Ectodermal cell (in vitro differentiated cells): ENCODE data around the gene ELK3.

Source experiments
- H3K27ac ChIP-seq: 2 replicates; pipeline ENCODE4 v1.7.0; 2013; ENCODE audit warnings: mild to moderate bottlenecking, low read depth, low read length; ENCODE audit not compliant: insufficient read depth, poor library complexity, severe bottlenecking
- H3K27me3 ChIP-seq: 2 replicates; pipeline ENCODE4 v1.7.0; 2013; ENCODE audit warnings: mild to moderate bottlenecking, low read length; ENCODE audit not compliant: insufficient read depth, control insufficient read depth, poor library complexity, severe bottlenecking
- H3K36me3 ChIP-seq: one replicate; pipeline ENCODE4 v1.7.0; 2013; ENCODE audit warnings: low read length; ENCODE audit not compliant: control insufficient read depth, insufficient read depth
- H3K4me1 ChIP-seq: one replicate; pipeline ENCODE4 v1.7.0; 2013; ENCODE audit warnings: low read length; ENCODE audit not compliant: control insufficient read depth, insufficient read depth
- H3K4me3 ChIP-seq: 2 replicates; pipeline ENCODE4 v1.7.0; 2013; ENCODE audit warnings: low read depth, low read length, control low read depth; ENCODE audit not compliant: insufficient read depth
- H3K9me3 ChIP-seq: 2 replicates; pipeline ENCODE4 v1.7.0; 2013; ENCODE audit warnings: mild to moderate bottlenecking, low read length, moderate library complexity; ENCODE audit not compliant: control insufficient read depth
- WGBS, 2 experiments: methylation state at CpG; one replicate each; pipeline ENCODE4 v1.1.7; 2013; ENCODE audit warnings: missing lambda C conversion rate in 2 of 2; 5-methylcytosine and 5-hydroxymethylcytosine counted together

Gene ELK3

DNA sequence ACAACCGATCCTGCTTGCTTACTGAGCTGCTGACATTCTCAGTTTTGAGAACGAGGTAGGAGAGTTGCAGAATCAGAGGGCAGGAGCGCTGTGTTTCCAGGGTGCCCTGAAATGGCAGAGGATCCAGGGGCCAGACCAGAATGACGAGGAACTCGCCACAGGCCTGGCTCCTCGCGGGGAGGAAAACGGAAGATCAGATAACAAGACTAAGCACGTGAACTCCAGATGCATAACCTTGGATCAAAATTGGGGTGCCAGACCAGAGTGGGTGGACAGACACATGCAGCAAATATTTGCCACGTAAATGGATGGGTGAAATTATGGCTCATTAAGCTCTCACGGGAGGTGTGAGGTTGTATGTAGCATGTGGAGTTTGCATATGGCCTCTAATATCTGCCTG lies 46.5 kb downstream of the ELK3 start:
- Histone ChIP-seq H3K27me3 (no peaks in the 10 kb centered on the region), H3K4me1 (no peaks in the 10 kb centered on the region), H3K4me3 (no peak overlapping the region), H3K36me3 (no peaks in the 10 kb centered on the region), H3K27ac (no peak overlapping the region), H3K9me3 (no peaks in the 10 kb centered on the region)
- WGBS, 2 experiments: 85 to 88% methylated on average over 11 of the region's 11 CpGs

GRCh38 chr12:96241431-96241830 lies 47.3 kb downstream of the ELK3 start:
- Histone ChIP-seq H3K4me3 (no peak overlapping the region), H3K36me3 (no peaks in the 10 kb centered on the region), H3K4me1 (no peaks in the 10 kb centered on the region), H3K27me3 (no peaks in the 10 kb centered on the region), H3K27ac (no peak overlapping the region), H3K9me3 (no peaks in the 10 kb centered on the region)
- WGBS, 2 experiments: 89 to 92% methylated on average over 4 of the region's 4 CpGs

DNA sequence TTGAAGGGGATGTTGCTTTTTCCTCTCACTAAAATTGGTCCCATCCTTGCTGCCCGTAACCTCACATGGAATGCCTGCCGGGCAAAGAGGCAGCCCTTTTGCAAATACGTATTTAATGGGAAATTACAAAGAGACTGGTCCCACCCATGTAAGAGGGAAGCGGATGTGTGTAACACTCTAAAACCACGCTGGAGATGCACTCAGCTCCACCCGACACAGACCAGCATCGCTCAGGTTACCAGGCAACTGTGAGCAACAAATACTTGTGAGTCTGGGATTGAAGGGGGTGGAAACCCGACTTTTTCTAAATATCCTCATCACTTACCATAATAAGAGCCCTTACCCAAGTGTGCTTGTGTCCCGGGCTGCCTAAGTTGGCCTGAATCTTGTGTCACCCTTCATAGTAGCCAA lies 47.7 kb downstream of the ELK3 start:
- 92% methylated on average over 9 of the region's 9 CpGs for WGBS, 2 experiments
- no peaks in the 10 kb centered on the region for H3K36me3 ChIP-seq
- no peak overlapping the region for H3K4me3 ChIP-seq
- no peaks in the 10 kb centered on the region for H3K9me3 ChIP-seq
- H3K27me3 ChIP-seq: no peaks in the 10 kb centered on the region
- no peak overlapping the region for H3K27ac ChIP-seq
- H3K4me1 ChIP-seq: no peaks in the 10 kb centered on the region

DNA sequence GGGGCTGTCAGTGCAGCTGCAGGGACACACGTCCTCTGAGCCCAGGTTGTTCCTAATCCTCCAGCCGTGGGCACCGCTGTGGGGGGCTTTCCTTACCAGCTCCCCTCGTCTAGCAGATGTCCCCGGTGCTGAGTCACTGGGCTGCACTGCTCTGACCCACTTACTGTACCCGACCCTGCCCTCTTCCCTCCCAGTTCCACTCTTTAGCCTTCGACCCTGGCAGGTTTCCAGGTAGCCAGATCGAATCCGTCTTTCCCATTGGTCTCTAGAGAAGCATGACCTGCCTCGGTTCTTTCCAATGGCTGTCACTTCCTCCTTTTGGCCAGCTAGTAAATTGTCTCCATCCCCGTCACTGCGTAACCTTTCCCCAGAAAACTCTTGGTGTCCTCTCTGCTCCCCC lies 48.4 kb downstream of the ELK3 start:
- Histone ChIP-seq H3K4me3 (no peak overlapping the region), H3K9me3 (no peaks in the 10 kb centered on the region), H3K27me3 (no peaks in the 10 kb centered on the region), H3K36me3 (no peaks in the 10 kb centered on the region), H3K27ac (no peak overlapping the region), H3K4me1 (no peaks in the 10 kb centered on the region)
- WGBS, 2 experiments: 89 to 92% methylated on average over 12 of the region's 12 CpGs

DNA sequence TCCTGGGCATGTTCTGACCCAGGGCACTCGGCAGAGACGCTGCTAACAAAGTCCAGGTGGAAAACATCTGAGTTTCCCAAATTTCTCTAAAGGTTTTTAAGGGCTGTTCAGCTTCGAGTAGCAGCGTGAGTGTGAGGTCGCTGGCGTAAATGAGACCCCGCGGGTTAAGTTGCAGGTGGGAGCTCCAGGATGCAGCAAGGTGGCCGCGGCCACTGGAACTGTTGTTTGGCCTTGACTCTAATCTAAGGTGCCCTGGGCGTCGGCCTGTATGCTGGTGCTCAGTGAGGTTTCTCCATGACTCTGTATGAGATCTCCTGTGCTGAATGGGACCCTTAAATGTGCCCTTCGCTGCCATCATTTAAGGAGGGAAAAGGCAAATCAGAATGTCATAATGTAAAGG lies 50.7 kb downstream of the ELK3 start:
- Histone ChIP-seq H3K27me3 (no peaks in the 10 kb centered on the region), H3K4me3 (no peak overlapping the region), H3K9me3 (no peaks in the 10 kb centered on the region), H3K4me1 (peaks cover 6% of the 10 kb centered on the region), H3K27ac (no peak overlapping the region), H3K36me3 (no peaks in the 10 kb centered on the region)
- 91% methylated on average over 13 of the region's 13 CpGs for WGBS, 2 experiments

- Histone ChIP-seq H3K27me3 (no peaks in the 10 kb centered on the region), H3K36me3 (no peaks in the 10 kb centered on the region), H3K4me3 (no peak overlapping the region), H3K27ac (no peak overlapping the region), H3K4me1 (peaks cover 6% of the 10 kb centered on the region), H3K9me3 (no peaks in the 10 kb centered on the region)
- 95% methylated on average over 36 of the region's 36 CpGs for WGBS, 2 experiments
Measured at GRCh38 chr12:96246926-96247505, 52.8 kb downstream of the ELK3 start.

DNA sequence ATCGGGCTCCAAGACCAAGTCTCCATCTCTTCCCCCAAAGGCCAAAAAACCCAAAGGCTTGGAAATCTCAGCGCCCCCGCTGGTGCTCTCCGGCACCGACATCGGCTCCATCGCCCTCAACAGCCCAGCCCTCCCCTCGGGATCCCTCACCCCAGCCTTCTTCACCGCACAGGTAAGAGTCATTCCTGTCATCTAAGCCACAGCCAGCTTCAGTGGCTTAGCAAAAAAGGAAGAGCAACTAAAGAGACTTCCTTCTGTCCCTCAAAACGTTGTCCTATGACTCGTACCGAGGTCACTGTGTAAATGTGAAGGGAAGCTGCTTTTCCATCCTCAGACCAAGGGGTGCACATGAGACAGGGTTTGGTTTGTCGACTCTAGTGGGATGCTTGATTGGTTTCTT lies 53.4 kb downstream of the ELK3 start:
- H3K4me1 ChIP-seq: peaks cover 6% of the 10 kb centered on the region
- H3K9me3 ChIP-seq: no peaks in the 10 kb centered on the region
- WGBS, 2 experiments: 94 to 95% methylated on average over 13 of the region's 13 CpGs
- no peak overlapping the region for H3K4me3 ChIP-seq
- no peaks in the 10 kb centered on the region for H3K36me3 ChIP-seq
- H3K27me3 ChIP-seq: no peaks in the 10 kb centered on the region
- no peak overlapping the region for H3K27ac ChIP-seq

GRCh38 chr12:96248136-96248931 lies 54.2 kb downstream of the ELK3 start:
- no peaks in the 10 kb centered on the region for H3K36me3 ChIP-seq
- no peak overlapping the region for H3K4me3 ChIP-seq
- WGBS, 2 experiments: 93% methylated on average over 17 of the region's 17 CpGs
- no peaks in the 10 kb centered on the region for H3K27me3 ChIP-seq
- peaks cover 6% of the 10 kb centered on the region for H3K4me1 ChIP-seq
- H3K27ac ChIP-seq: no peak overlapping the region
- H3K9me3 ChIP-seq: no peaks in the 10 kb centered on the region

- H3K4me3 ChIP-seq: no peak overlapping the region
- H3K36me3 ChIP-seq: no peaks in the 10 kb centered on the region
- WGBS, 2 experiments: 91% methylated on average over 16 of the region's 16 CpGs
- H3K27ac ChIP-seq: no peak overlapping the region
- no peaks in the 10 kb centered on the region for H3K27me3 ChIP-seq
- H3K4me1 ChIP-seq: peaks cover 6% of the 10 kb centered on the region
- H3K9me3 ChIP-seq: no peaks in the 10 kb centered on the region
Measured at GRCh38 chr12:96249196-96250118, 55.3 kb downstream of the ELK3 start.

DNA sequence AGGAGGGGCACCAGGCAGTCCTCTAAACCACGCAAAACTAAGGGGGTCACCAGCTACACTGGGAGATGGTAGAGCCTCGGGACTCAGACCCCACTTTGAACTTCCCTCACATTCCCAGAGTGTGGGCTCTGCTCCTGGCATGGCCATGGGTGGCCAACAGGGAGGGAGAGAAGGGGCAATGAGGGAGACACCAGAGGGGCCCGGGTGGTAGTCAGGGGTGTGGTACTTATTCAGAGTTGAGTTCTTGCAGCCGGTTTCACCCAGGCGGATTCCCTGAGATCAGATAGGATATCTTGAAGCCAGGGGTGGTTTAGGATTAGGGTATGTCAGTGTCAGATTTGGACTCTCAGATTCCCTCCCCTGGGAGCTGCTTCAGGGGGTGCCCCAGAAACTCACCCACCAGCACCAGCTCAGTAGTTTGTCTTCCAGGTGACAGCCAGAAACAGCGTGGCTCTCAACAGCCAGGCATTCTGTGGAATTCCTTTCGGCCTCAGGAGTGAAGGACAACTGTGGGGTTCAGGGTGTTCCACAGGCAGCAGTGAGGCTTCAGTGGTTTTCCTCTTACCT lies 56.0 kb downstream of the ELK3 start:
- Histone ChIP-seq H3K4me3 (no peak overlapping the region), H3K36me3 (no peaks in the 10 kb centered on the region), H3K4me1 (peaks cover 10% of the 10 kb centered on the region), H3K27ac (no peak overlapping the region), H3K27me3 (no peaks in the 10 kb centered on the region), H3K9me3 (no peaks in the 10 kb centered on the region)
- WGBS, 2 experiments: 93 to 94% methylated on average over 7 of the region's 7 CpGs
